Measurements from ENCODE around the gene MAD2L1BP. TPM values are rescaled to one million over a fixed set of nuclear protein-coding genes. Genes with fewer than 3 reads are reported as not detected.

Gene MAD2L1BP
- total and polyA plus RNA-seq, 2 of the 13 experiments (the other 11 are each of a cell fraction or from before 2014, with no cell fraction given) = 54.2 to 55.5 TPM

DNA sequence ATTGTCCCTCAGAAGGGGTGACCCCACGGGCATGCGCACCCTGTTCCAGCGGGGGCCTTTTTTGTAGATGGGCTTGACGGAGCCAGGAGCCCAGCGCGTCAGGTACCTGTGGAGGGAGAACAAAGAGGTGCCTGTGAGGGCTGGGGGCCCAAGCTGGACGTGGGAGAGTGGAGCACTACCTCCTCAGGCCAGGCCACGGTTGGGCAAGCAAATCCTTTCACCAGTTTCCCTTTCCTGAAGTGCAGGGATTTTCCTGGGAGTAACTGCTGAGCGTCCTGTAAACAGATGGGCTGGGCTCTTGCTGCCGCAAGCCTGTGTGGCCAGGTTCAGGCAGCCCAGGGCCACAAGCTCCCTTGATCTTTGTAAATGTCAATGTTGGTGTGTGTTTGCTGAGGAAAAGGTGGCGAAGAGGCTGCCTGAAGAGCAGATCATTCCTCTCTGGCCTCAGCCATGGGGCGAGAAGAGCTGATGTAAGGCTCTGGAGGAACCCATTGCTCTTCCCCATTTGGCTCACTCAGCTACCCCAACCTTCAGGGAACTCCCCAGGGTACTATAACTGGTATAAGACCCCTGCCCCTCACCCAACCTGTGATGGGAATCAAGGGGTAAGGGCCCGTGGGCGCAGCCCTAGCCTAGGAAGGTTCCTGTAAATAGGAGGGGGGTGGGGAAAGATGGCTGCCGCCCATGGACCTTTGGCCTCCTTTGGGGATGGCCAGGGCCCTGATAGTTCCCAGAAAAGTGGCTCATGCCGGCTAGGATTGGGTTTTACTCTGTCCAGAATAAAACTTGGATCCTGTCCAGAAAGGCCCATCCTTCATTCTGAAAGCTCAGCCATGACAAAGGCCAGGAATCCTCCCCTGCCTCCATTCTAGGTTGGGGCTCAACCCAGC is 36.4 kb downstream of the MAD2L1BP start (continued):
- TF ChIP-seq, protein P1, sequence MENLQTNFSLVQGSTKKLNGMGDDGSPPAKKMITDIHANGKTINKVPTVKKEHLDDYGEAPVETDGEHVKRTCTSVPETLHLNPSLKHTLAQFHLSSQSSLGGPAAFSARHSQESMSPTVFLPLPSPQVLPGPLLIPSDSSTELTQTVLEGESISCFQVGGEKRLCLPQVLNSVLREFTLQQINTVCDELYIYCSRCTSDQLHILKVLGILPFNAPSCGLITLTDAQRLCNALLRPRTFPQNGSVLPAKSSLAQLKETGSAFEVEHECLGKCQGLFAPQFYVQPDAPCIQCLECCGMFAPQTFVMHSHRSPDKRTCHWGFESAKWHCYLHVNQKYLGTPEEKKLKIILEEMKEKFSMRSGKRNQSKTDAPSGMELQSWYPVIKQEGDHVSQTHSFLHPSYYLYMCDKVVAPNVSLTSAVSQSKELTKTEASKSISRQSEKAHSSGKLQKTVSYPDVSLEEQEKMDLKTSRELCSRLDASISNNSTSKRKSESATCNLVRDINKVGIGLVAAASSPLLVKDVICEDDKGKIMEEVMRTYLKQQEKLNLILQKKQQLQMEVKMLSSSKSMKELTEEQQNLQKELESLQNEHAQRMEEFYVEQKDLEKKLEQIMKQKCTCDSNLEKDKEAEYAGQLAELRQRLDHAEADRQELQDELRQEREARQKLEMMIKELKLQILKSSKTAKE (CRISPR knock-in tag; IDR thresholded peaks at IDR 0.05; ENCODE audit: borderline replicate concordance) = peak; percentile 91
- TF ChIP-seq REXO4 (CRISPR knock-in tag; IDR thresholded peaks at IDR 0.05; ENCODE audit: borderline replicate concordance) = no peak
- no peak for TF ChIP-seq KDM1A (CRISPR knock-in tag; IDR thresholded peaks at IDR 0.05)
- no peak for TF ChIP-seq ZNF20 (CRISPR knock-in tag; IDR thresholded peaks at IDR 0.05)
- TF ChIP-seq ESRRA (CRISPR knock-in tag; IDR thresholded peaks at IDR 0.05; ENCODE audit: low read depth) = 0 out of 2 replicates have a peak, but pooled peaks have one; percentile 58
- no peak for TF ChIP-seq ZNF530 (CRISPR knock-in tag; IDR thresholded peaks at IDR 0.05; ENCODE audit: low read depth)
- TF ChIP-seq, protein P2, sequence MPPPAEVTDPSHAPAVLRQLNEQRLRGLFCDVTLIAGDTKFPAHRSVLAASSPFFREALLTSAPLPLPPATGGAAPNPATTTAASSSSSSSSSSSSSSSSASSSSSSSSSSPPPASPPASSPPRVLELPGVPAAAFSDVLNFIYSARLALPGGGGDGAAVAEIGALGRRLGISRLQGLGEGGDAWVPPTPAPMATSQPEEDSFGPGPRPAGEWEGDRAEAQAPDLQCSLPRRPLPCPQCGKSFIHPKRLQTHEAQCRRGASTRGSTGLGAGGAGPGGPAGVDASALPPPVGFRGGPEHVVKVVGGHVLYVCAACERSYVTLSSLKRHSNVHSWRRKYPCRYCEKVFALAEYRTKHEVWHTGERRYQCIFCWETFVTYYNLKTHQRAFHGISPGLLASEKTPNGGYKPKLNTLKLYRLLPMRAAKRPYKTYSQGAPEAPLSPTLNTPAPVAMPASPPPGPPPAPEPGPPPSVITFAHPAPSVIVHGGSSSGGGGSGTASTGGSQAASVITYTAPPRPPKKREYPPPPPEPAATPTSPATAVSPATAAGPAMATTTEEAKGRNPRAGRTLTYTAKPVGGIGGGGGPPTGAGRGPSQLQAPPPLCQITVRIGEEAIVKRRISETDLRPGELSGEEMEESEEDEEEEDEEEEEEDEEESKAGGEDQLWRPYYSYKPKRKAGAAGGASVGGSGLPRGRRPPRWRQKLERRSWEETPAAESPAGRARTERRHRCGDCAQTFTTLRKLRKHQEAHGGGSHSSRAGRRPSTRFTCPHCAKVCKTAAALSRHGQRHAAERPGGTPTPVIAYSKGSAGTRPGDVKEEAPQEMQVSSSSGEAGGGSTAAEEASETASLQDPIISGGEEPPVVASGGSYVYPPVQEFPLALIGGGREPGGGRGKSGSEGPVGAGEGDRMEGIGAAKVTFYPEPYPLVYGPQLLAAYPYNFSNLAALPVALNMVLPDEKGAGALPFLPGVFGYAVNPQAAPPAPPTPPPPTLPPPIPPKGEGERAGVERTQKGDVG (CRISPR knock-in tag; IDR thresholded peaks at IDR 0.05; ENCODE audit: borderline replicate concordance) = no peak
- TF ChIP-seq SP4 (CRISPR knock-in tag; IDR thresholded peaks at IDR 0.05) = no peak
- no peak for TF ChIP-seq DNMT1 (CRISPR knock-in tag; IDR thresholded peaks at IDR 0.05)
- TF ChIP-seq ZNF670 (CRISPR knock-in tag; IDR thresholded peaks at IDR 0.05; ENCODE audit: borderline replicate concordance) = no peak
- TF ChIP-seq ZNF577 (CRISPR knock-in tag; IDR thresholded peaks at IDR 0.05; ENCODE audit: borderline replicate concordance, low read depth) = no peak
- no peak for TF ChIP-seq ZBTB25 (CRISPR knock-in tag; IDR thresholded peaks at IDR 0.05)
- no peak; a peak in 1 of 4 replicates for TF ChIP-seq NR2F1 (CRISPR knock-in tag; IDR thresholded peaks at IDR 0.05)
